Adrenal gland (tissue), 5 donors: ENCODE measurements around the gene NIP7.

Experiments
- CTCF ChIP-seq, 6 experiments: fragments of 450-650 bp in 4 of 6; fragments of 200-600 bp in 2 of 6; sonication (generic) in 1 of 6; IDR thresholded peaks; 1 replicate in 5 of 6; 2 replicates in 1 of 6; pipeline versions ENCODE4 v1.5.1 to v1.8.0; 2016 to 2021; ENCODE audit warnings: antibody characterized with exemption in 6 of 6, mild to moderate bottlenecking in 2 of 6, moderate library complexity in 1 of 6
- POLR2A ChIP-seq, 2 donors: fragments of 450-650 bp; IDR thresholded peaks; one replicate each; pipeline ENCODE4 v1.6.1; 2017; ENCODE audit warnings: antibody characterized with exemption in 2 of 2, mild to moderate bottlenecking in 2 of 2, moderate library complexity in 1 of 2
- donor health status: DM: no; HTN: no; CAD: no.

- TF ChIP-seq CTCF (IDR thresholded peaks at IDR 0.05) (no peak), POLR2A (IDR thresholded peaks at IDR 0.05) (no peak)
Observed at GRCh38 chr16:69319826-69320739, 19.5 kb upstream of the NIP7 start.
